H9 (cell line): ENCODE data around the gene LLGL2. TPM values are rescaled to one million over a fixed set of nuclear protein-coding genes. Genes with fewer than 3 reads are reported as not detected.

ENCODE experiments used
- DNase-seq: peaks from one replicate; pipeline ENCODE4 v3.0.0-alpha.2; 2017
- H2AFZ ChIP-seq: one replicate; pipeline ENCODE4 v1.6.1; 2013; ENCODE audit warnings: mild to moderate bottlenecking, low read length, control low read depth, moderate library complexity
- H2AK5ac ChIP-seq: 2 replicates; pipeline ENCODE4 v1.6.1; 2013; ENCODE audit warnings: low read length, control low read depth, mixed read lengths; ENCODE audit not compliant: insufficient read length
- H2BK120ac ChIP-seq: one replicate; pipeline ENCODE4 v1.6.1; 2013; ENCODE audit warnings: low read depth, mild to moderate bottlenecking, low read length, control low read depth, inconsistent platforms; ENCODE audit not compliant: poor library complexity, severe bottlenecking
- H2BK12ac ChIP-seq: 2 replicates; pipeline ENCODE4 v1.6.1; 2013; ENCODE audit warnings: low read length, control low read depth, mixed read lengths, low read depth; ENCODE audit not compliant: insufficient read length
- H2BK15ac ChIP-seq: 2 replicates; pipeline ENCODE4 v1.6.1; 2013; ENCODE audit warnings: low read depth, low read length, control low read depth
- H2BK20ac ChIP-seq: one replicate; pipeline ENCODE4 v1.6.1; 2013; ENCODE audit warnings: low read depth, mild to moderate bottlenecking, low read length, control low read depth, inconsistent platforms; ENCODE audit not compliant: poor library complexity, severe bottlenecking
- H2BK5ac ChIP-seq: 2 replicates; pipeline ENCODE4 v1.6.1; 2013; ENCODE audit warnings: low read length, control low read depth, mixed read lengths; ENCODE audit not compliant: insufficient read length
- H3K14ac ChIP-seq: 2 replicates; pipeline ENCODE4 v1.6.1; 2013; ENCODE audit warnings: low read length, control low read depth; ENCODE audit not compliant: insufficient read depth
- H3K18ac ChIP-seq: 2 replicates; pipeline ENCODE4 v1.6.1; 2013; ENCODE audit warnings: low read depth, mild to moderate bottlenecking, mixed read lengths, low read length, control low read depth; ENCODE audit not compliant: insufficient read length
- H3K23ac ChIP-seq: 2 replicates; pipeline ENCODE4 v1.6.1; 2013; ENCODE audit warnings: low read length, control low read depth, mixed read lengths, low read depth; ENCODE audit not compliant: insufficient read length
- H3K23me2 ChIP-seq: 2 replicates; pipeline ENCODE4 v1.6.1; 2013; ENCODE audit warnings: low read depth, mild to moderate bottlenecking, mixed read lengths, low read length, control low read depth; ENCODE audit not compliant: insufficient read length, poor library complexity, severe bottlenecking
- H3K27ac ChIP-seq: 2 replicates; pipeline ENCODE4 v1.5.1; 2013; ENCODE audit warnings: low read length, control low read depth, mixed read lengths, low read depth; ENCODE audit not compliant: insufficient read length
- H3K27me3 ChIP-seq: 2 replicates; pipeline ENCODE4 v1.6.1; 2013; ENCODE audit warnings: low read length, control low read depth, inconsistent platforms; ENCODE audit not compliant: insufficient read depth
- H3K4ac ChIP-seq: 2 replicates; pipeline ENCODE4 v1.6.1; 2013; ENCODE audit warnings: low read depth, mild to moderate bottlenecking, control low read depth, inconsistent platforms, low read length, moderate library complexity
- H3K4me1 ChIP-seq: 2 replicates; pipeline ENCODE4 v1.6.1; 2013; ENCODE audit warnings: low read length, control low read depth, inconsistent platforms; ENCODE audit not compliant: insufficient read depth
- H3K4me2 ChIP-seq: 2 replicates; pipeline ENCODE4 v1.6.1; 2013; ENCODE audit warnings: low read length, control low read depth, mixed read lengths; ENCODE audit not compliant: insufficient read length, insufficient read depth
- H3K56ac ChIP-seq: 2 replicates; pipeline ENCODE4 v1.6.1; 2013; ENCODE audit warnings: low read depth, mild to moderate bottlenecking, mixed read lengths, low read length, control low read depth; ENCODE audit not compliant: insufficient read length
- H3K79me1 ChIP-seq: 2 replicates; pipeline ENCODE4 v1.6.1; 2013; ENCODE audit warnings: low read depth, mild to moderate bottlenecking, moderate library complexity, low read length, control low read depth, inconsistent platforms; ENCODE audit not compliant: insufficient read depth, poor library complexity, severe bottlenecking
- H3K79me2 ChIP-seq: 2 replicates; pipeline ENCODE4 v1.6.1; 2013; ENCODE audit warnings: low read length, control low read depth, inconsistent platforms; ENCODE audit not compliant: insufficient read depth
- H3K9ac ChIP-seq: 2 replicates; pipeline ENCODE4 v1.6.1; 2013; ENCODE audit warnings: low read length, control low read depth, mixed read lengths; ENCODE audit not compliant: insufficient read length; ENCODE audit errors: extremely low read depth
- H3K9me3 ChIP-seq: one replicate; pipeline ENCODE4 v1.6.1; 2013; ENCODE audit warnings: low read depth, low read length, inconsistent platforms; ENCODE audit not compliant: control insufficient read depth
- H3T11ph ChIP-seq: one replicate; pipeline ENCODE4 v1.6.1; 2013; ENCODE audit warnings: mild to moderate bottlenecking, low read length, control low read depth, inconsistent platforms
- H4K20me1 ChIP-seq: one replicate; pipeline ENCODE4 v1.6.1; 2013; ENCODE audit not compliant: control insufficient read depth, insufficient read length, insufficient read depth
- H4K5ac ChIP-seq: 2 replicates; pipeline ENCODE4 v1.6.1; 2013; ENCODE audit warnings: low read depth, mild to moderate bottlenecking, mixed read lengths, low read length, control low read depth; ENCODE audit not compliant: insufficient read length
- H4K8ac ChIP-seq: replicated peaks from 2 replicates; pipeline ENCODE4 v1.6.1; 2013; ENCODE audit warnings: low read length, control low read depth, mixed read lengths, low read depth; ENCODE audit not compliant: insufficient read length
- H4K91ac ChIP-seq: 2 replicates; pipeline ENCODE4 v1.6.1; 2013; ENCODE audit warnings: low read depth, mild to moderate bottlenecking, moderate library complexity, mixed read lengths, low read length, control low read depth; ENCODE audit not compliant: insufficient read length
- H3K27ac Mint-ChIP-seq, 3 experiments: 2 replicates in 2 of 3; 3 replicates in 1 of 3; pipeline ENCODE4 v1.8.0; 2020 to 2021; ENCODE audit warnings: mixed read lengths in 3 of 3, mild to moderate bottlenecking in 1 of 3, moderate library complexity in 1 of 3
- H3K27me3 Mint-ChIP-seq: 2 replicates; pipeline ENCODE4 v1.8.0; 2021; ENCODE audit warnings: low read depth, mild to moderate bottlenecking, moderate library complexity, mixed read lengths
- H3K36me3 Mint-ChIP-seq, 3 experiments: 2 replicates in 2 of 3; 3 replicates in 1 of 3; pipeline ENCODE4 v1.8.0; 2020 to 2021; ENCODE audit warnings: low read depth in 3 of 3, mixed read lengths in 3 of 3; ENCODE audit not compliant: insufficient read depth in 1 of 3
- H3K4me1 Mint-ChIP-seq, 2 experiments: 2 replicates each; pipeline ENCODE4 v1.8.0; 2020; ENCODE audit warnings: mixed read lengths in 2 of 2
- H3K4me3 Mint-ChIP-seq, 2 experiments: 2 replicates in 1 of 2; 3 replicates in 1 of 2; pipeline ENCODE4 v1.8.0; 2020 to 2021; ENCODE audit warnings: mild to moderate bottlenecking in 2 of 2, mixed read lengths in 2 of 2, moderate library complexity in 1 of 2
- H3K9me3 Mint-ChIP-seq, 2 experiments: 2 replicates in 1 of 2; 3 replicates in 1 of 2; pipeline ENCODE4 v1.8.0; 2020; ENCODE audit warnings: mild to moderate bottlenecking in 2 of 2, mixed read lengths in 2 of 2, moderate library complexity in 1 of 2
- CTCF ChIP-seq: fragments of 200-600 bp; sonication (generic); conservative IDR thresholded peaks from 3 replicates; pipeline ENCODE4 v1.8.0; 2021; ENCODE audit warnings: antibody characterized with exemption, mild to moderate bottlenecking
- WGBS: extraction: QIAGEN DNeasy Blood & Tissue Kit; methylation state at CpG from one replicate; pipeline ENCODE4 v1.1.7; 2013; ENCODE audit warnings: missing lambda C conversion rate, low lambda C conversion rate, mixed read lengths; ENCODE audit not compliant: insufficient read length; ENCODE audit errors: extremely low coverage; 5-methylcytosine and 5-hydroxymethylcytosine counted together
- total RNA-seq: library from RNA; stranded (reverse); gene quantifications from 2 replicates; pipeline ENCODE4 v1.2.1, GENCODE V29; 2021

Gene LLGL2
- total RNA-seq, 1 experiment from 2014 or later: 90.4 TPM

DNA sequence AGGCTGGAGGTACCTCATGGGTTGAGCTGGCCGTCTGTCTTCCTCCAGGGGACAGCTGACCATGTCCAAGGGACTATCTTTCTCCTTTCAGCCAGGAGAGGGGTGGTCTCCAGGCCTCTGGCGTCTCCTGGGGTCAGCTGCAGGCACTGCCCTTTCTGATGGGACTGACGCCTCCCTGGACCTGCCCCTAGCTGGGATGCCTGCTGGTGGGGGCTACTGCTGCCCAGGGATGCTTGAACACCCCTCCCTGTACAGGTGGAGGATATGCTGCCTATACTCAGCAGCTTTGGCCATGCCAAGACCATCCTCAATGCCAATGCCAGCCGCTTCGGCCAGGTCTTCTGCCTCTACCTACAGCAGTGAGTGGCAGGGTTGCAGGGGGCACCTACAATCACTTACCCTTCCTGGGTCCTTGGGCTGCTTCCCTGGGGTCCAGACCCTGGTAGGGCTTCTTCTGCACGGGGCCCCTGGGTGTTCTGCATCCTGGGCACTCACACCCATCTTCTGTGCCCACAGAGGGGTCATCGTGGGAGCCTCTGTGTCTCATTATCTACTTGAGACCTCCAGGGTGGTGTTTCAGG, 66.3 kb downstream of the LLGL2 start:
- Histone ChIP-seq H4K91ac (no peak overlapping the region), H2BK5ac (no peak overlapping the region), H4K5ac (no peak overlapping the region), H2BK15ac (no peak overlapping the region), H2BK12ac (no peak overlapping the region), H3K9me3 (no peaks in the 10 kb centered on the region), H3K9ac (no peak overlapping the region), H3K18ac (no peak overlapping the region), H3K27ac (no peak overlapping the region), H2AFZ (no peak overlapping the region), H3K79me1 (no peaks in the 10 kb centered on the region), H2BK20ac (no peak overlapping the region), H3K27me3 (no peaks in the 10 kb centered on the region), H3K79me2 (no peaks in the 10 kb centered on the region), H3T11ph (no peak overlapping the region), H3K56ac (no peak overlapping the region), H3K4me1 (0 out of 2 replicates have a peak, but pooled peaks cover 3% of the 10 kb centered on the region), H4K20me1 (no peaks in the 10 kb centered on the region), H2AK5ac (no peak overlapping the region), H3K4ac (no peak overlapping the region), H3K4me2 (no peak overlapping the region), H3K14ac (no peak overlapping the region), H4K8ac (no peak overlapping the region), H2BK120ac (no peak overlapping the region), H3K23ac (no peak overlapping the region), H3K23me2 (peaks cover 13% of the 10 kb centered on the region)
- peak; percentile 39 for DNase-seq
- no peaks in the 10 kb centered on the region; a peak in 1 of 7 replicates for H3K36me3 Mint-ChIP-seq
- no peak overlapping the region for H3K4me3 Mint-ChIP-seq
- H3K27me3 Mint-ChIP-seq: no peaks in the 10 kb centered on the region; the same call in 1 of the 2 replicates
- H3K4me1 Mint-ChIP-seq: peaks cover 4 to 5% of the 10 kb centered on the region in 2 experiments; a peak in 3 of 4 replicates
- TF ChIP-seq CTCF: no peak
- H3K9me3 Mint-ChIP-seq: no peaks in the 10 kb centered on the region
- WGBS: no CpG with 5 or more reads among the region's 7 CpGs
- no peak overlapping the region for H3K27ac Mint-ChIP-seq
